Loucy (cell line): ENCODE data around the gene VPS45.

Experiments
- CTCF ChIP-seq: fragments of 200-600 bp; sonication (generic); conservative IDR thresholded peaks from 2 replicates; pipeline ENCODE4 v1.5.1; 2014; ENCODE audit warnings: mild to moderate bottlenecking, antibody characterized with exemption, low read length
- EZH2phosphoT487 ChIP-seq: fragments of 200-600 bp; IDR thresholded peaks from 2 replicates; pipeline ENCODE4 v1.6.1; 2018; ENCODE audit warnings: antibody characterized with exemption, mild to moderate bottlenecking, moderate library complexity, borderline replicate concordance

- TF ChIP-seq CTCF (no peak), EZH2phosphoT487 (no peak)
These were observed 19.8 kb downstream of the VPS45 start for GRCh38 chr1:150087415-150087814.
